Measurements from ENCODE around the gene TANGO6. TPM values are rescaled to one million over a fixed set of nuclear protein-coding genes. Genes with fewer than 3 reads are reported as not detected.

The TANGO6 gene
- total and polyA plus RNA-seq, 10 of the 15 experiments (the other 5 are each of a cell fraction or from before 2014, with no cell fraction given), result 1.1 to 20.6 (median 11.0) TPM

GRCh38 chr16:68981971-68982370 lies 138.6 kb downstream of the TANGO6 start:
- RAD21 ChIA-PET (ENCODE audit: unreplicated experiment), result no interaction called here
- Histone ChIP-seq H3K4me1 (ENCODE audit: control insufficient read depth, insufficient read depth, low read length) (no peaks in the 10 kb centered on the region), H3K79me2 (ENCODE audit: control insufficient read depth, insufficient read depth, low read length) (no peaks in the 10 kb centered on the region), H3K9me3 (replicated peaks; ENCODE audit: control insufficient read depth, insufficient read depth, low read length) (no peaks in the 10 kb centered on the region), H3K9ac (ENCODE audit: control insufficient read depth, insufficient read depth, low read length) (no peak overlapping the region), H3K27ac (ENCODE audit: control insufficient read depth, insufficient read depth) (no peak overlapping the region), H3K36me3 (ENCODE audit: control insufficient read depth in 2 of 2, insufficient read depth in 2 of 2, low read length in 1 of 2) (no peaks in the 10 kb centered on the region), H3K27me3 (replicated peaks in 1 of 2; ENCODE audit: control insufficient read depth in 2 of 2, insufficient read depth in 2 of 2, low read length in 1 of 2) (no peaks in the 10 kb centered on the region), H2AFZ (ENCODE audit: control insufficient read depth, low read depth, low read length) (no peak overlapping the region), H4K20me1 (ENCODE audit: control insufficient read depth, insufficient read depth) (no peaks in the 10 kb centered on the region), H3K4me2 (ENCODE audit: control insufficient read depth, insufficient read depth) (no peak overlapping the region), H3K4me3 (no peak overlapping the region)
- DNase-seq (ENCODE audit: low read depth, low spot score) (no peak), FAIRE-seq (no peak), ATAC-seq (no peak)
- POLR2A ChIA-PET, result no interaction called here
- 85% methylated on average over 2 of the region's 2 CpGs for WGBS (ENCODE audit: insufficient coverage, insufficient replicate concordance, low lambda C conversion rate, missing lambda C conversion rate)
- no TSS peak for BruUV-seq (replicated peaks)
- TF ChIP-seq NFYA (IDR thresholded peaks at IDR 0.05; ENCODE audit: borderline replicate concordance, low read depth, low read length) (no peak), HSF1 (IDR thresholded peaks at IDR 0.05; ENCODE audit: low read depth, low read length) (no peak), IKZF1 (conservative IDR thresholded peaks at IDR 0.05) (no peak), USF1 (IDR thresholded peaks at IDR 0.05; ENCODE audit: borderline replicate concordance, extremely low read length, insufficient read depth, low read depth, low read length) (no peak), MYC (IDR thresholded peaks at IDR 0.05; ENCODE audit: insufficient read depth, insufficient read length, insufficient replicate concordance, low read length, severe bottlenecking) (no peak), RAD21 (IDR thresholded peaks at IDR 0.05; ENCODE audit: insufficient read depth, low read depth, low read length) (no peak), POLR2A (IDR thresholded peaks at IDR 0.05; ENCODE audit: low read depth, low read length) (no peak), WRNIP1 (IDR thresholded peaks at IDR 0.05; ENCODE audit: borderline replicate concordance, low read depth, low read length) (no peak), ZNF622 (IDR thresholded peaks at IDR 0.05) (no peak), HDGF (IDR thresholded peaks at IDR 0.05) (no peak), MLLT1 (IDR thresholded peaks at IDR 0.05) (no peak), NBN (IDR thresholded peaks at IDR 0.05) (no peak), ETV6 (conservative IDR thresholded peaks at IDR 0.05 in 1 of 2, IDR thresholded peaks at IDR 0.05 in 1 of 2; ENCODE audit: borderline replicate concordance in 1 of 2, low read depth in 1 of 2) (no peak)
- SMC1A ChIA-PET (ENCODE audit: uncharacterized antibody, unreplicated experiment), result no interaction called here
- intact Hi-C loops (cut with micrococcal nuclease; ENCODE audit: unreplicated experiment), result no loop called here
- CTCF ChIA-PET, result no interaction called here
- in situ Hi-C loops (cut with MboI), result no loop called here
